Measurements from ENCODE around the gene MEIS3. TPM values are rescaled to one million over a fixed set of nuclear protein-coding genes. Genes with fewer than 3 reads are reported as not detected.
"Not testable (repeated sequence)": the region's sequence is repeated elsewhere in the genome, so short reads cannot be mapped to it uniquely, and the experiment has no call there.

MEIS3 gene
- total RNA-seq, 1 donor from 2014 or later = 9.4 TPM

DNA sequence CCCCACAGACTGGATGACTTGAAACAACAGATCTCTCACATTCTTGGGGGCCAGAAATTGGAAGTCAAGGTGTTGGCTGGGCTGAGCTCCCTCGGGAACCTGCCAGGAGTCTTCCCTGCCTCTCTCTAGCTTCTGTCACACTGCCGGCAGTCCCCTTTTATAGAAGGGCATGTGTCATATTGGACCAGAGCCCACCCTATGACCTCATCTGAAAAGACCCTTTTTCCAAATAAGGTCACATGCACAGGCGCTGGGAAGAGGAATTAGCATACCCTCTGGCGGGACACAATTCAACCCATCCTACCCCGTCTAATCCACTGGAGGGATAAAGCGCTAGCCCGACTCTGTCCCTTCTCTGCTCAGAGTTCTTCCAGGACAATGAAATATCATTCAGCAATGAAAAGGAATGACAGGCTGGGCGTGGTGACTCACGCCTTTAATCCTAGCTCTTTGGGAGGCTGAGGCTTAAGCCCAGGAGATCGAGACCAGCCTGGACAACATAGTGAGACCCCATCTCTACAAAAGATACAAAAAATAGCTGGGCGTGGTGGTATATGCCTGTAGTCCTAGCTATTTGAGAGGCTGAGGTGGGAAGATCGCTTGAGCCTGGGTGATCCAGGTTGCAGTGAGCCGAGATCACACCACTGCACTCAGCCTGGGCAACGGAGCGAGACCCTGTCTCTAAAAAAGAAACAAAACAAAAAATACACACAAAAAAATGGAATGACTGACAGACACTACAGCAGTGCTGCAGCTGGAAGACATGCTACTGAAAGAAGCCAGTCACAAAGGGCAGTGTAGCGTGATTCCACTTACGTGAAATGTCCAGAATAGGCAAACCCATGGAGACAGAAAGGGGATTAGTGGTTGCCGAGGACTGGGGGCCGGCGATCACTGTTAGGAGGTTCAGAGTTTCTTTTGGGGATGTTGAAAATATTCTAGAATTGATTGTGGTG, 28.5 kb downstream of the MEIS3 start:
- Histone ChIP-seq H3K9ac (ENCODE audit: low read depth in 1 of 3, low read length in 3 of 3) (no peak overlapping the region), H3K9me3 (ENCODE audit: control insufficient read depth in 3 of 3, low read length in 3 of 3) (no peaks in the 10 kb centered on the region), H3K36me3 (ENCODE audit: control insufficient read depth in 3 of 3, insufficient read depth in 3 of 3, low read length in 3 of 3) (no peaks in the 10 kb centered on the region), H3K4me1 (ENCODE audit: control insufficient read depth in 3 of 3, insufficient read depth in 3 of 3, low read length in 3 of 3) (no peaks in the 10 kb centered on the region), H3K27me3 (ENCODE audit: control insufficient read depth in 3 of 3, insufficient read depth in 3 of 3, low read length in 3 of 3) (peaks cover 2 to 14% (median 4%) of the 10 kb centered on the region in 3 donors), H3K27ac (ENCODE audit: low read depth, low read length) (no peak overlapping the region), H3K4me3 (ENCODE audit: low read length in 3 of 3) (no peak overlapping the region)

DNA sequence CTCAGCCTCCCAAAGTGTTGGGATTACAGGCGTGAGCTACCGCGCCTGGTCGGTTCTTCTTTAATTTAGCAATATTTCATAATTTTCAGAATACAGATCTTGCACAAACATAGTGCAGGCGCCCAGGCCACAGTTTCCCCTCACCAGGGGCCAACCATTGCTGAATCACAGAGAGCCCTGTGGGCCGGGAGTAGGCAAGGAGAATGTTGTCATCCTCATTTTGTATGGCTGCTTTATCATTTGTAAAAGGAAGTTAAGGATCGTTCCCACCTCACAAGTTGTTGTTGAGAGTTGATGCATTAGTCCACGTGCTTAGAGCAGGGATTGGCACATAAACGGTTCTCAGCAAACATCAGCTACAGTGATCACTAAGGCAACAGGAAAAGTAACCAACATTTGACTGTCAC, 30.2 kb downstream of the MEIS3 start:
- Histone ChIP-seq H3K27ac (ENCODE audit: low read depth, low read length) (no peak overlapping the region), H3K27me3 (ENCODE audit: control insufficient read depth in 3 of 3, insufficient read depth in 3 of 3, low read length in 3 of 3) (peaks cover 2 to 17% (median 4%) of the 10 kb centered on the region in 3 donors), H3K4me1 (ENCODE audit: control insufficient read depth in 3 of 3, insufficient read depth in 3 of 3, low read length in 3 of 3) (no peaks in the 10 kb centered on the region), H3K9ac (ENCODE audit: low read depth in 1 of 3, low read length in 3 of 3) (no peak overlapping the region), H3K9me3 (ENCODE audit: control insufficient read depth in 3 of 3, low read length in 3 of 3) (no peaks in the 10 kb centered on the region), H3K4me3 (ENCODE audit: low read length in 3 of 3) (no peak overlapping the region), H3K36me3 (ENCODE audit: control insufficient read depth in 3 of 3, insufficient read depth in 3 of 3, low read length in 3 of 3) (no peaks in the 10 kb centered on the region)

DNA sequence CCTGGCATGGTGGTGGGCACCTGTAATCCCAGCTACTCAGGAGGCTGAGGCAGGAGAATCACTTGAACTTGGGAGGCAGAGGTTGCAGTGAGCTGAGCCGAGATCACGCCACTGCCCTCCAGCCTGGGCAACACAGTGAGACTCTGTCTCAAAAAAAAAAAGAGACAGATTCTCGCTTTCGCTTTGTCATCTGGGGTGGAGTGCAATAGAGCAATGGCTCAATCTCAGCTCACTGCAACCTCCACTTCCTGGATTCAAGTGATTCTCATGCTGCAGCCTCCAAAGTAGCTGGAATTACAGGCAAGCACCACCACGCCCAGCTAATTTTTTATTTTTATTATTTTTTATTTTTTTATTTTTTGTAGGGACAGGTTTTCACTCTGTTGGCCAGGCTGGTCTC, 30.6 kb downstream of the MEIS3 start:
- H3K4me3 ChIP-seq (ENCODE audit: low read length in 3 of 3); H3K27ac ChIP-seq (ENCODE audit: low read depth, low read length); H3K36me3 ChIP-seq (ENCODE audit: control insufficient read depth in 3 of 3, insufficient read depth in 3 of 3, low read length in 3 of 3); H3K9ac ChIP-seq (ENCODE audit: low read depth in 1 of 3, low read length in 3 of 3); H3K4me1 ChIP-seq (ENCODE audit: control insufficient read depth in 3 of 3, insufficient read depth in 3 of 3, low read length in 3 of 3); H3K9me3 ChIP-seq (ENCODE audit: control insufficient read depth in 3 of 3, low read length in 3 of 3): not testable (repeated sequence)
- H3K27me3 ChIP-seq (ENCODE audit: control insufficient read depth in 3 of 3, insufficient read depth in 3 of 3, low read length in 3 of 3) = peaks cover 2 to 17% (median 4%) of the 10 kb centered on the region in 3 donors

DNA sequence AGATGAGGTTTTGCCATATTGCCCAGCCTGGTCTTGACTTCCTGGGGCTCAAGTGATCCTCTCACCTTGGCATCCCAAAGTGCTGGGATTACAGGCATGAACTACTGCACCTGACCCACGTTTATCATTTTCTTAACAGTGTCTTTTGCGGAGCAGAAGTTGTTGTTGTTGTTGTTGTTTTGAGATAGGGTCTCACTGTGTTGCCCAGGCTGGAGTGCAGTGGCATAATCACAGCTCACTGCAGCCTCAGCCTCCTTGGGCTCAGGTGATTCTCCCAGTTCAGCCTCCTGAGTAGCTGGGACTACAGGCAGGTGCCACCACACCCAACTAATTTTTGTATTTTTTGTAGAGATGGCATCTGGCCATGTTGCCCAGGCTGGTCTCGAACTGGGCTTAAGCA, 31.7 kb downstream of the MEIS3 start:
- peaks cover 2 to 17% (median 4%) of the 10 kb centered on the region in 3 donors for H3K27me3 ChIP-seq (ENCODE audit: control insufficient read depth in 3 of 3, insufficient read depth in 3 of 3, low read length in 3 of 3)
- H3K27ac ChIP-seq (ENCODE audit: low read depth, low read length); H3K36me3 ChIP-seq (ENCODE audit: control insufficient read depth in 3 of 3, insufficient read depth in 3 of 3, low read length in 3 of 3); H3K4me3 ChIP-seq (ENCODE audit: low read length in 3 of 3); H3K9me3 ChIP-seq (ENCODE audit: control insufficient read depth in 3 of 3, low read length in 3 of 3); H3K9ac ChIP-seq (ENCODE audit: low read depth in 1 of 3, low read length in 3 of 3); H3K4me1 ChIP-seq (ENCODE audit: control insufficient read depth in 3 of 3, insufficient read depth in 3 of 3, low read length in 3 of 3): not testable (repeated sequence)

DNA sequence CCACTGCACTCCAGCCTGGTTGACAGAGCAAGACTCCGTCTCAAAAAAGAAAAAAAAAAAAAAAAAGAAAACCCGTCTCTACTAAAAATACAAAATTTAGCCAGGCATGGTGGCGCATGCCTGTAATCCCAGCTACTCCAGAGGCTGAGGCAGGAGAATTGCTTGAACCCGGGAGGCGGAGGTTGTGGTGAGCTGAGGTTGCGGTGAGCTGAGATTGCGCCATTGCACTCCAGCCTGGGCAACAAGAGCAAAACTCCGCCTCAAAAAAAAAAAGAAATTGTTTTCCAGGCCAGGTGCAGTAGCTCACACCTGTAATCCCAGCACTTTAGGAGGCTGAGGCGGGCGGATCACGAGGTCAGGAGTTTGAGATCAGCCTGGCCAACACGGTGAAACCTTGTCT, 32.7 kb downstream of the MEIS3 start:
- H3K9me3 ChIP-seq (ENCODE audit: control insufficient read depth in 3 of 3, low read length in 3 of 3); H3K27ac ChIP-seq (ENCODE audit: low read depth, low read length); H3K4me3 ChIP-seq (ENCODE audit: low read length in 3 of 3); H3K4me1 ChIP-seq (ENCODE audit: control insufficient read depth in 3 of 3, insufficient read depth in 3 of 3, low read length in 3 of 3); H3K36me3 ChIP-seq (ENCODE audit: control insufficient read depth in 3 of 3, insufficient read depth in 3 of 3, low read length in 3 of 3); H3K9ac ChIP-seq (ENCODE audit: low read depth in 1 of 3, low read length in 3 of 3): not testable (repeated sequence)
- H3K27me3 ChIP-seq (ENCODE audit: control insufficient read depth in 3 of 3, insufficient read depth in 3 of 3, low read length in 3 of 3) = peaks cover 2 to 15% (median 4%) of the 10 kb centered on the region in 3 donors

DNA sequence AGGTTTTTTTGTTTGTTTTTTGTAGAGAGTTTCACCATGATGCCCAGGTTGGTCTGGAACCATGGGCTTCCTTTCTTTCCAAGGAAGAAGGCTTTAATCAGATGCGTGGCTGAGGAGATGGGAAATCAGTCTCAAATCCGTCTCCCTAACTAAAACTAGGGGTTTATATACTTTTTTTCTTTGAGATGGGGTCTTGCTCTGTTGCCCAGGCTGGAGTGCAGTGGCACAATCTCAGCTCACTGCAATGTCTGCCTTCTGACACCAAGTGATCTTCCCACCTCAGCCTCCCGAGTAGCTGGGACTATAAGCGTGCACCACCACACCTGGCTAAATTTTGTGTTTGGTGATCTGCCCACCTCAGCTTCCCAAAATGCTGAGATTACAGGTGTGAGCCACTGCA, 34.8 kb downstream of the MEIS3 start:
- not testable (repeated sequence) for H3K4me3 ChIP-seq (ENCODE audit: low read length in 3 of 3); H3K27me3 ChIP-seq (ENCODE audit: control insufficient read depth in 3 of 3, insufficient read depth in 3 of 3, low read length in 3 of 3); H3K9me3 ChIP-seq (ENCODE audit: control insufficient read depth in 3 of 3, low read length in 3 of 3); H3K27ac ChIP-seq (ENCODE audit: low read depth, low read length); H3K9ac ChIP-seq (ENCODE audit: low read depth in 1 of 3, low read length in 3 of 3); H3K4me1 ChIP-seq (ENCODE audit: control insufficient read depth in 3 of 3, insufficient read depth in 3 of 3, low read length in 3 of 3)
- H3K36me3 ChIP-seq (ENCODE audit: control insufficient read depth in 3 of 3, insufficient read depth in 3 of 3, low read length in 3 of 3) = peaks cover 21 to 26% (median 22%) of the 10 kb centered on the region in 3 donors

DNA sequence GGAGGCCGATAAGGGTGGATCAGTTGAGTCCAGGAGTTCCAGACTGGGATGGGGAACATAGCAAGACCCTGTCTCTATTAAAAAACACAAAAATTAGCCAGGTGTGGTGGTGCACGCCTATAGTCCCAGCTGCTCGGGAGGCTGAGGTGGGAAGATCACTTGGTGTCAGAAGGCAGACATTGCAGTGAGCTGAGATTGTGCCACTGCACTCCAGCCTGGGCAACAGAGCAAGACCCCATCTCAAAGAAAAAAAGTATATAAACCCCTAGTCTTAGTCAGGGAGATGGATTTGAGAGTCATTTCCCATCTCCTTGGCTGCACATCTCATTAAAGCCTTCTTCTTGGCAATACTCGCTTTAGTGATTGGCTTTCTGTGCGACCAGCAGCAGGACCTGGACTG, 35.4 kb downstream of the MEIS3 start:
- not testable (repeated sequence) for H3K9ac ChIP-seq (ENCODE audit: low read depth in 1 of 3, low read length in 3 of 3); H3K9me3 ChIP-seq (ENCODE audit: control insufficient read depth in 3 of 3, low read length in 3 of 3); H3K27me3 ChIP-seq (ENCODE audit: control insufficient read depth in 3 of 3, insufficient read depth in 3 of 3, low read length in 3 of 3); H3K27ac ChIP-seq (ENCODE audit: low read depth, low read length); H3K4me3 ChIP-seq (ENCODE audit: low read length in 3 of 3)
- H3K4me1 ChIP-seq (ENCODE audit: control insufficient read depth in 3 of 3, insufficient read depth in 3 of 3, low read length in 3 of 3) = peaks cover 7 to 14% (median 9%) of the 10 kb centered on the region in 3 donors
- peaks cover 21 to 27% (median 22%) of the 10 kb centered on the region in 3 donors for H3K36me3 ChIP-seq (ENCODE audit: control insufficient read depth in 3 of 3, insufficient read depth in 3 of 3, low read length in 3 of 3)

DNA sequence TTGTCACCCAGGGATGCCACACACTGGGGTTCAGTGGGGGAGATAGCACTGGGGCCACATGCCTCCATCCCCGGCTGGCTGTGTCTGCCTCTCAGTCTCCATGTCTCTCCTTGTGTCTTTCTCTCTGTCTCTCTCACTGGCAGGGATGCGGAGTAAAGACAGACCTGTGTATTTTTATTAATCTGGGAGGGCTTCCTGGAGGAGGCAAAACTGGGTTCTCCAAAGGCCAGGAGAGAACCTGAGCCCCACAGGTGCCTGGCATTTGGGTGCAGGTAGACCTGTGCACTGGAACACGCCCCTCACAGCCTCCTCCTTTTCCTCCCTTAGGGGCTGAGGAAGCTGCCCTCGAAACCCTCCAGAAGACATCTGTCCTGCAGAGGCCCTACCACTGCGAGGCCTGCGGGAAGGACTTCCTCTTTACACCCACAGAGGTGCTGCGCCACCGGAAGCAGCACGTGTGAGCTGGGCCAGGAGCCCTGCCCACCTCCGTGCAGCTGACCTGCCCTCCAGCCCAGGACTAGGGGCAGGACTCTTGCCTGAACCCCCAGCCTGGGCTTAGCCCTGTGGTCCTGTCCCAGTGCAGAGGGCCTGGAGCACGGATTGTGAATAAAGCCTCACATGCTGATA, 37.6 kb downstream of the MEIS3 start:
- H3K4me3 ChIP-seq (ENCODE audit: low read length in 3 of 3) = no peak overlapping the region
- H3K27ac ChIP-seq (ENCODE audit: low read depth, low read length) = no peak overlapping the region
- peaks cover 0 to 4% (median 0%) of the 10 kb centered on the region in 3 donors for H3K27me3 ChIP-seq (ENCODE audit: control insufficient read depth in 3 of 3, insufficient read depth in 3 of 3, low read length in 3 of 3)
- H3K9me3 ChIP-seq (ENCODE audit: control insufficient read depth in 3 of 3, low read length in 3 of 3) = no peaks in the 10 kb centered on the region
- peaks cover 27 to 38% (median 33%) of the 10 kb centered on the region in 3 donors for H3K36me3 ChIP-seq (ENCODE audit: control insufficient read depth in 3 of 3, insufficient read depth in 3 of 3, low read length in 3 of 3)
- H3K4me1 ChIP-seq (ENCODE audit: control insufficient read depth in 3 of 3, insufficient read depth in 3 of 3, low read length in 3 of 3) = peaks cover 9 to 24% (median 15%) of the 10 kb centered on the region in 3 donors
- no peak overlapping the region for H3K9ac ChIP-seq (ENCODE audit: low read depth in 1 of 3, low read length in 3 of 3)

DNA sequence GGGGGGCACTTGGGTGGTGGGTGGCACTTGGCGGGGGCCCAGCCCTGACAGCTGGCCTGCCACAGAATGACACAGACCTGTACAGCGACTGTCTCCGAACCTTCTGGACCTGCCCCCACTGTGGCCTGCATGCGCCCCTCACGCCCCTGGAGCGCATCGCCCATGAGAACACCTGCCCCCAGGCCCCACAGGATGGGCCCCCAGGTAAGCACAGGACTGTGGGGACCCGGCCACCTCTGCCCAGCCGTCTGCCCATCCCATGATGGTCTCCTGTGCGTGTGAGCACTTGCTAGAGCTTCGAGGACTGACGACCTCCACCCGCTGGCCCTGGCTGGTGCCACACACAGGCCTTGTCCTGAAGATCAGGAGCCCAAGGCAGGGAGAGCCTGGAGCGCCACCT, 38.2 kb downstream of the MEIS3 start:
- Histone ChIP-seq H3K27me3 (ENCODE audit: control insufficient read depth in 3 of 3, insufficient read depth in 3 of 3, low read length in 3 of 3) (peaks cover 0 to 4% (median 0%) of the 10 kb centered on the region in 3 donors), H3K9me3 (ENCODE audit: control insufficient read depth in 3 of 3, low read length in 3 of 3) (no peaks in the 10 kb centered on the region), H3K36me3 (ENCODE audit: control insufficient read depth in 3 of 3, insufficient read depth in 3 of 3, low read length in 3 of 3) (peaks cover 32 to 45% (median 39%) of the 10 kb centered on the region in 3 donors), H3K4me1 (ENCODE audit: control insufficient read depth in 3 of 3, insufficient read depth in 3 of 3, low read length in 3 of 3) (peaks cover 9 to 24% (median 15%) of the 10 kb centered on the region in 3 donors), H3K27ac (ENCODE audit: low read depth, low read length) (no peak overlapping the region), H3K4me3 (ENCODE audit: low read length in 3 of 3) (no peak overlapping the region), H3K9ac (ENCODE audit: low read depth in 1 of 3, low read length in 3 of 3) (no peak overlapping the region)

DNA sequence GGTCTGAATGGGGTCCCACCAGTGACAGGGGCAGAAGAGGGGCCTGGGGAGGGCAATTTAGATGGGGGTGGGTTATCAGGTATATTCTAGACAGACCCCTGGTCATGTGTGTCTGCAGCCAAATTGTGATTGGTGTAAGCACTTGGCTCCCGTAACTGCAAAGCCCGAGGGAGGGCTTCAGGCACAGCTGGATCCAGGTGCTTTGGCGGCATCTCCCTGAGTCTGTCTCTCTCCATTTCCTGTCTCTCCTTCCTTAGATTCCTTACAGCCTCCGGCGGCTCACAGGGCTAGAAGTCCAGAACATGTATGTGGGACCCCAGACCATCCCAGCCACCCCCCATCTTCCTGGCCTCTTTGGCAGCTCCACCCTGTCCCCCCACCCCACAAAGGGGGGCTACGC, 38.8 kb downstream of the MEIS3 start:
- H3K9ac ChIP-seq (ENCODE audit: low read depth in 1 of 3, low read length in 3 of 3) = no peak overlapping the region

More for the DNA sequence above, 38.8 kb downstream of the MEIS3 start:
- H3K36me3 ChIP-seq (ENCODE audit: control insufficient read depth in 3 of 3, insufficient read depth in 3 of 3, low read length in 3 of 3) = peaks cover 37 to 50% (median 45%) of the 10 kb centered on the region in 3 donors
- H3K9me3 ChIP-seq (ENCODE audit: control insufficient read depth in 3 of 3, low read length in 3 of 3) = no peaks in the 10 kb centered on the region
- H3K27me3 ChIP-seq (ENCODE audit: control insufficient read depth in 3 of 3, insufficient read depth in 3 of 3, low read length in 3 of 3) = peaks cover 0 to under 1% (median 0%) of the 10 kb centered on the region in 3 donors
- H3K27ac ChIP-seq (ENCODE audit: low read depth, low read length) = no peak overlapping the region
- no peak overlapping the region for H3K4me3 ChIP-seq (ENCODE audit: low read length in 3 of 3)
- H3K4me1 ChIP-seq (ENCODE audit: control insufficient read depth in 3 of 3, insufficient read depth in 3 of 3, low read length in 3 of 3) = peaks cover 9 to 24% (median 15%) of the 10 kb centered on the region in 3 donors
